Ascending aorta (tissue), 2 donors: ENCODE results near the gene PIP5K1C. TPM values are rescaled to one million over a fixed set of nuclear protein-coding genes. Genes with fewer than 3 reads are reported as not detected.

Experiments used
- DNase-seq, 2 donors: peaks; one replicate each; pipeline ENCODE4 v3.0.0-alpha.2; 2019; ENCODE audit warnings: low spot score in 2 of 2
- H3K27ac ChIP-seq, 2 donors: fragments of 200-600 bp; sonication (generic); one replicate each; pipeline ENCODE4 v1.5.1; 2016 to 2017; ENCODE audit warnings: mild to moderate bottlenecking in 1 of 2
- H3K27me3 ChIP-seq: fragments of 200-600 bp; sonication (generic); one replicate; pipeline ENCODE4 v1.5.1; 2017
- H3K36me3 ChIP-seq, 2 donors: fragments of 200-600 bp; sonication (generic); one replicate each; pipeline ENCODE4 v1.5.1; 2016
- H3K4me1 ChIP-seq, 2 donors: fragments of 200-600 bp; sonication (generic); one replicate each; pipeline ENCODE4 v1.5.1; 2016 to 2017; ENCODE audit warnings: mild to moderate bottlenecking in 1 of 2
- H3K4me3 ChIP-seq, 2 donors: fragments of 200-600 bp; sonication (generic); one replicate each; pipeline ENCODE4 v1.5.1; 2016 to 2017; ENCODE audit warnings: mild to moderate bottlenecking in 1 of 2
- H3K9me3 ChIP-seq, 2 donors: fragments of 200-600 bp; sonication (generic); one replicate each; pipeline ENCODE4 v1.5.1; 2016
- CTCF ChIP-seq, 3 experiments: fragments of 200-600 bp in 2 of 3; fragments of 450-650 bp in 1 of 3; sonication (generic) in 2 of 3; IDR thresholded peaks; one replicate each; pipeline ENCODE4 v1.5.1; 2016 to 2019; ENCODE audit warnings: antibody characterized with exemption in 3 of 3, mild to moderate bottlenecking in 1 of 3, moderate library complexity in 1 of 3
- intact Hi-C: fragments of 100-400 bp; cut with DNase I; formaldehyde crosslinking; loops from one replicate; pipeline ENCODE4 v1.15.1; 2023
- total RNA-seq: library from RNA; depleted of rRNA; stranded (reverse); fragments of >200 nt; gene quantifications from one replicate; pipeline ENCODE4 v1.1.0, GENCODE V29; 2016

Gene PIP5K1C
- total RNA-seq, 1 donor from 2014 or later: 87.3 TPM

- H3K4me3 ChIP-seq: no peak overlapping the region
- peaks cover 61 to 77% of the 10 kb centered on the region in 2 donors for H3K36me3 ChIP-seq
- TF ChIP-seq CTCF (IDR thresholded peaks at IDR 0.05): no peak
- no peaks in the 10 kb centered on the region for H3K9me3 ChIP-seq
- H3K27me3 ChIP-seq: no peaks in the 10 kb centered on the region
- DNase-seq: no peak
- intact Hi-C loops: no loop called here
- H3K4me1 ChIP-seq: no peaks in the 10 kb centered on the region
- no peak overlapping the region for H3K27ac ChIP-seq
Observed at GRCh38 chr19:3645726-3646125, 54.5 kb downstream of the PIP5K1C start.

- Histone ChIP-seq H3K27ac (no peak overlapping the region), H3K36me3 (peaks cover 59 to 77% of the 10 kb centered on the region in 2 donors)
- intact Hi-C loops: no loop called here
Observed at GRCh38 chr19:3645067-3645396, 55.2 kb downstream of the PIP5K1C start.

GRCh38 chr19:3644351-3645066, 55.8 kb downstream of the PIP5K1C start:
- no peak for DNase-seq
- Histone ChIP-seq H3K9me3 (no peaks in the 10 kb centered on the region), H3K4me1 (no peaks in the 10 kb centered on the region), H3K27ac (no peak overlapping the region), H3K36me3 (peaks cover 63 to 80% of the 10 kb centered on the region in 2 donors), H3K4me3 (no peak overlapping the region), H3K27me3 (no peaks in the 10 kb centered on the region)
- no peak for TF ChIP-seq CTCF (IDR thresholded peaks at IDR 0.05)
- intact Hi-C loops: no loop called here

More at GRCh38 chr19:3645067-3645396, 55.2 kb downstream of the PIP5K1C start:
- H3K4me3 ChIP-seq: no peak overlapping the region
- no peaks in the 10 kb centered on the region for H3K27me3 ChIP-seq
- no peak for DNase-seq
- H3K4me1 ChIP-seq: no peaks in the 10 kb centered on the region
- no peak for TF ChIP-seq CTCF (IDR thresholded peaks at IDR 0.05)
- H3K9me3 ChIP-seq: no peaks in the 10 kb centered on the region

- H3K4me3 ChIP-seq: no peak overlapping the region
- H3K36me3 ChIP-seq: peaks cover 70 to 87% of the 10 kb centered on the region in 2 donors
- H3K27ac ChIP-seq: no peak overlapping the region
- TF ChIP-seq CTCF (IDR thresholded peaks at IDR 0.05): no peak
- no peaks in the 10 kb centered on the region for H3K27me3 ChIP-seq
- no peaks in the 10 kb centered on the region for H3K9me3 ChIP-seq
- no peaks in the 10 kb centered on the region for H3K4me1 ChIP-seq
- intact Hi-C loops: no loop called here
- DNase-seq: no peak
Observed at GRCh38 chr19:3643674-3644313, 56.5 kb downstream of the PIP5K1C start.

- no peak for TF ChIP-seq CTCF (IDR thresholded peaks at IDR 0.05)
- Histone ChIP-seq H3K36me3 (peaks cover 70 to 87% of the 10 kb centered on the region in 2 donors), H3K27ac (no peak overlapping the region), H3K9me3 (no peaks in the 10 kb centered on the region), H3K27me3 (no peaks in the 10 kb centered on the region), H3K4me1 (no peaks in the 10 kb centered on the region), H3K4me3 (no peak overlapping the region)
- intact Hi-C loops: no loop called here
- DNase-seq: no peak
Observed at GRCh38 chr19:3642987-3643673, 57.1 kb downstream of the PIP5K1C start.
